HepG2 (cell line): ENCODE measurements around the gene DOK7. TPM values are rescaled to one million over a fixed set of nuclear protein-coding genes. Genes with fewer than 3 reads are reported as not detected.

ENCODE experiments used
- ATAC-seq: fragments of 200-7000 bp; cut with Tn5 transposase; 3 replicates; pipeline ENCODE4 v1.9.1; 2020; ENCODE audit warnings: mild to moderate bottlenecking, moderate library complexity
- BruUV-seq: library from RNA; stranded (reverse); fragments of 400-500 nt; replicated peaks from 2 replicates; lab custom pipeline; 2021; lab: Mats Ljungman, UMichigan
- CTCF ChIA-PET: fragments of 300-600 bp; formaldehyde crosslinking; extraction: SDS; loops from one replicate; lab custom pipeline; 2021; ENCODE audit warnings: low total read pairs, inconsistent platforms, low intra/inter-chr PET ratio; lab: Yijun Ruan, JAX
- POLR2A ChIA-PET: fragments of 350-600 bp; sonication (Branson Sonifier 250); formaldehyde crosslinking; loops from one replicate; lab custom pipeline; 2020; ENCODE audit warnings: antibody characterized with exemption, inconsistent platforms; lab: Yijun Ruan, JAX
- DNase-seq: peaks from one replicate; pipeline ENCODE4 v3.0.0-alpha.2; 2015; ENCODE audit warnings: low spot score
- FAIRE-seq: peaks from 3 replicates; lab custom pipeline; 2011; peaks lifted over from hg19 to GRCh38; lab: Jason Lieb, UNC
- H2AFZ ChIP-seq: one replicate; pipeline ENCODE4 v1.6.1; 2011; ENCODE audit warnings: low read length, inconsistent platforms
- H3K27ac ChIP-seq: fragments of 300-600 bp; 3 replicates; pipeline ENCODE4 v1.8.0; 2011; ENCODE audit warnings: mixed run types, mild to moderate bottlenecking, mixed read lengths, low read length, inconsistent platforms; ENCODE audit not compliant: insufficient read depth; ENCODE audit errors: extremely low read length
- H3K27me3 ChIP-seq, 2 experiments: fragments of 200-600 bp in 1 of 2; 2 replicates in 1 of 2; 3 replicates in 1 of 2; pipeline versions ENCODE4 v1.6.0 to v1.8.0; 2011; ENCODE audit warnings: low read length in 2 of 2, mild to moderate bottlenecking in 2 of 2, moderate library complexity in 2 of 2, inconsistent platforms in 1 of 2; ENCODE audit not compliant: insufficient read depth in 2 of 2, control insufficient read depth in 1 of 2
- H3K36me3 ChIP-seq, 2 experiments: fragments of 200-600 bp in 1 of 2; replicated peaks in 1 of 2; 2 replicates in 1 of 2; 3 replicates in 1 of 2; pipeline versions ENCODE4 v1.5.1 to v1.8.0; 2011; ENCODE audit warnings: low read length in 2 of 2, inconsistent platforms in 1 of 2; ENCODE audit not compliant: insufficient read depth in 2 of 2, control insufficient read depth in 1 of 2
- H3K4me1 ChIP-seq: 2 replicates; pipeline ENCODE4 v1.5.1; 2012; ENCODE audit warnings: low read length, inconsistent platforms; ENCODE audit not compliant: insufficient read depth
- H3K4me2 ChIP-seq: 2 replicates; pipeline ENCODE4 v1.6.0; 2011; ENCODE audit warnings: low read depth, low read length, inconsistent platforms
- H3K4me3 ChIP-seq, 3 experiments: fragments of 200-600 bp in 1 of 3; sonication (generic), shearing (Covaris generic) in 1 of 3; replicated peaks in 1 of 3; 2 replicates each; pipeline ENCODE4 v1.5.1; 2011 to 2016; ENCODE audit warnings: low read length in 3 of 3, inconsistent platforms in 2 of 3, low read depth in 2 of 3, mild to moderate bottlenecking in 2 of 3, control low read depth in 1 of 3, mixed read lengths in 1 of 3; ENCODE audit not compliant: insufficient read depth in 1 of 3
- H3K79me2 ChIP-seq: one replicate; pipeline ENCODE4 v1.6.1; 2011; ENCODE audit warnings: low read length, inconsistent platforms; ENCODE audit not compliant: insufficient read depth
- H3K9ac ChIP-seq: 2 replicates; pipeline ENCODE4 v1.6.0; 2011; ENCODE audit warnings: mild to moderate bottlenecking, low read depth, low read length, inconsistent platforms; ENCODE audit not compliant: insufficient read depth
- H3K9me3 ChIP-seq: 2 replicates; pipeline ENCODE4 v1.5.1; 2012; ENCODE audit warnings: mild to moderate bottlenecking, low read length
- H4K20me1 ChIP-seq: 2 replicates; pipeline ENCODE4 v1.6.0; 2011; ENCODE audit warnings: inconsistent platforms, mild to moderate bottlenecking, low read length, moderate library complexity; ENCODE audit not compliant: insufficient read depth
- CBX2 ChIP-seq, 2 experiments: fragments of 200-600 bp in 1 of 2; sonication (generic); formaldehyde crosslinking in 1 of 2; IDR thresholded peaks; 2 replicates each; pipeline versions ENCODE4 v1.7.0 to v1.8.1; 2018 to 2022; ENCODE audit warnings: low read depth in 2 of 2, low read length in 1 of 2, mild to moderate bottlenecking in 1 of 2, missing genetic modification reagents in 1 of 2
- NFRKB ChIP-seq: fragments of 450-650 bp; IDR thresholded peaks from 2 replicates; pipeline ENCODE4 v1.6.1; 2017
- RXRB ChIP-seq: IDR thresholded peaks from 2 replicates; pipeline ENCODE4 v1.6.1; 2016; ENCODE audit warnings: borderline replicate concordance, missing genetic modification reagents, missing compliant biosample characterization
- YY1 ChIP-seq: IDR thresholded peaks from 2 replicates; pipeline ENCODE4 v1.6.1; 2011; ENCODE audit warnings: low read length, low read depth, moderate library complexity, mild to moderate bottlenecking; ENCODE audit not compliant: insufficient read depth, insufficient replicate concordance
- ZNF343 ChIP-seq: sonication (generic); formaldehyde crosslinking; IDR thresholded peaks from 2 replicates; pipeline ENCODE4 v1.4.0; 2020; ENCODE audit warnings: mild to moderate bottlenecking, missing genetic modification reagents
- WGBS: methylation state at CpG from one replicate; pipeline ENCODE4 v1.1.6; 2017; ENCODE audit warnings: low lambda C conversion rate; 5-methylcytosine and 5-hydroxymethylcytosine counted together
- in situ Hi-C: cut with HindIII; loops from 2 replicates; pipeline ENCODE4 v1.10.0; 2017; ENCODE audit warnings: low pct_unique_long_range_greater_than_20kb; ENCODE audit not compliant: extremely low pct_ligation_motif_present
- intact Hi-C: fragments of 100-400 bp; cut with micrococcal nuclease; formaldehyde crosslinking; loops from one replicate; pipeline ENCODE4 v1.10.0; 2022; ENCODE audit not compliant: unreplicated experiment
- polyA plus RNA-seq, 8 experiments: library from polyadenylated mRNA; depleted of rRNA in 3 of 8; stranded (reverse) in 7 of 8; unstranded in 1 of 8; fragments of >200 nt; fragmentation: Illumina TruSeq in 4 of 8; extraction: Trizol in 4 of 8; gene quantifications; 2 replicates each; pipeline versions ENCODE4 v1.2.1 to v1.2.3, GENCODE V29; 2011 to 2016; ENCODE audit warnings: low read depth in 4 of 8, missing spikeins in 1 of 8, mixed read lengths in 1 of 8; ENCODE audit not compliant: insufficient read depth in 1 of 8
- total RNA-seq, 5 experiments: library from RNA; depleted of rRNA; stranded (reverse); fragments of >200 nt; fragmentation: Illumina TruSeq; extraction: Trizol; gene quantifications; 2 replicates each; pipeline ENCODE4 v1.2.3, GENCODE V29; 2016; ENCODE audit warnings: low read depth in 1 of 5
- TF ChIP-seq, protein P1 (sequence below): sonication (generic); formaldehyde crosslinking; IDR thresholded peaks from 2 replicates; pipeline ENCODE4 v1.8.1; 2022; ENCODE audit warnings: mild to moderate bottlenecking, missing genetic modification reagents
- TF ChIP-seq, protein P2 (sequence below): sonication (generic); formaldehyde crosslinking; IDR thresholded peaks from 2 replicates; pipeline ENCODE4 v1.4.0; 2020; ENCODE audit warnings: missing genetic modification reagents, low read depth, mild to moderate bottlenecking, borderline replicate concordance
- TF ChIP-seq, protein P3 (sequence below): sonication (generic); formaldehyde crosslinking; IDR thresholded peaks from 2 replicates; pipeline ENCODE4 v1.9.0; 2021; ENCODE audit warnings: missing genetic modification reagents, mild to moderate bottlenecking, borderline replicate concordance
- TF ChIP-seq, protein P4 (sequence below): sonication (generic); formaldehyde crosslinking; conservative IDR thresholded peaks from 2 replicates; pipeline ENCODE4 v1.4.0; 2020; ENCODE audit warnings: missing genetic modification reagents

The DOK7 gene
- total and polyA plus RNA-seq, 2 of the 13 experiments (the other 11 are each of a cell fraction or from before 2014, with no cell fraction given) = 0.03 to 0.07 TPM

DNA sequence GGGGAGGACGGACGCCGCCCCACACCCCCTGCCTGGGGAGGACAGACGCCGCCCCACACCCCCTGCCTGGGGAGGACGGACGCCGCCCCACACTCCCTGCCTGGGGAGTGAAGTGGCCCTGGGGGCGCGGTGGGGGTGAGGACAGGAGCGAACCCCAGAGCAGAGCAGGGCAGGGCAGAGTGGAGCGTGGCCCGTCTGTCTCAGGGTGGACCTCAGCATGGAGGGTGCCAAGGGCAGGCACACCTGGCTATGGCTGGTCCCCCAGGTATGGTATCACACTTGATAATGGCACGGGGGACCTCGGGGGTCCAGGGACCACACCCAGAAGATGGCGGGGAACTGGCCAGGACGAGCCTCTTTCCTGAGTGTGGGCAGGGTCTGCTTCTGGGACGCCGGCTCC, 59.5 kb downstream of the DOK7 start:
- no TSS peak for BruUV-seq
- Histone ChIP-seq H3K27me3 (no peaks in the 10 kb centered on the region), H3K36me3 (peaks cover 43 to 66% of the 10 kb centered on the region in 2 experiments), H3K4me2 (no peak overlapping the region), H3K4me1 (no peaks in the 10 kb centered on the region), H2AFZ (no peak overlapping the region), H3K4me3 (no peak overlapping the region), H4K20me1 (no peaks in the 10 kb centered on the region), H3K9ac (no peak overlapping the region), H3K79me2 (peaks cover 3% of the 10 kb centered on the region), H3K9me3 (no peaks in the 10 kb centered on the region), H3K27ac (no peak overlapping the region)
- intact Hi-C loops (no loop called here), in situ Hi-C loops (no loop called here)
- DNase-seq (no peak), FAIRE-seq (no peak), ATAC-seq (no peak)
- ChIA-PET POLR2A (no interaction called here), CTCF (no interaction called here)
- TF ChIP-seq NFRKB (no peak), ZNF343 (CRISPR knock-in tag) (no peak), CBX2 (IDR thresholded peaks at IDR 0.05; ENCODE audit: low read depth, low read length) (no peak), CBX2 (CRISPR knock-in tag; IDR thresholded peaks at IDR 0.05; ENCODE audit: low read depth) (no peak), RXRB (no peak), YY1 (no peak)
- TF ChIP-seq, protein P1, sequence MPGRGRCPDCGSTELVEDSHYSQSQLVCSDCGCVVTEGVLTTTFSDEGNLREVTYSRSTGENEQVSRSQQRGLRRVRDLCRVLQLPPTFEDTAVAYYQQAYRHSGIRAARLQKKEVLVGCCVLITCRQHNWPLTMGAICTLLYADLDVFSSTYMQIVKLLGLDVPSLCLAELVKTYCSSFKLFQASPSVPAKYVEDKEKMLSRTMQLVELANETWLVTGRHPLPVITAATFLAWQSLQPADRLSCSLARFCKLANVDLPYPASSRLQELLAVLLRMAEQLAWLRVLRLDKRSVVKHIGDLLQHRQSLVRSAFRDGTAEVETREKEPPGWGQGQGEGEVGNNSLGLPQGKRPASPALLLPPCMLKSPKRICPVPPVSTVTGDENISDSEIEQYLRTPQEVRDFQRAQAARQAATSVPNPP = no peak
- TF ChIP-seq, protein P2, sequence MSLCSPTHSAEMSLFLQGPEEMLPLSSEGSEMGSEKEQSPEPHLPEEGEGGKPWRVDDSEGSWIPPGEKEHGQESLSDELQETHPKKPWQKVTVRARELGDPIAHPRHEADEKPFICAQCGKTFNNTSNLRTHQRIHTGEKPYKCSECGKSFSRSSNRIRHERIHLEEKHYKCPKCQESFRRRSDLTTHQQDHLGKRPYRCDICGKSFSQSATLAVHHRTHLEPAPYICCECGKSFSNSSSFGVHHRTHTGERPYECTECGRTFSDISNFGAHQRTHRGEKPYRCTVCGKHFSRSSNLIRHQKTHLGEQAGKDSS (CRISPR knock-in tag) = no peak
- TF ChIP-seq, protein P3, sequence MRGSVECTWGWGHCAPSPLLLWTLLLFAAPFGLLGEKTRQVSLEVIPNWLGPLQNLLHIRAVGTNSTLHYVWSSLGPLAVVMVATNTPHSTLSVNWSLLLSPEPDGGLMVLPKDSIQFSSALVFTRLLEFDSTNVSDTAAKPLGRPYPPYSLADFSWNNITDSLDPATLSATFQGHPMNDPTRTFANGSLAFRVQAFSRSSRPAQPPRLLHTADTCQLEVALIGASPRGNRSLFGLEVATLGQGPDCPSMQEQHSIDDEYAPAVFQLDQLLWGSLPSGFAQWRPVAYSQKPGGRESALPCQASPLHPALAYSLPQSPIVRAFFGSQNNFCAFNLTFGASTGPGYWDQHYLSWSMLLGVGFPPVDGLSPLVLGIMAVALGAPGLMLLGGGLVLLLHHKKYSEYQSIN (CRISPR knock-in tag) = no peak
- TF ChIP-seq, protein P4, sequence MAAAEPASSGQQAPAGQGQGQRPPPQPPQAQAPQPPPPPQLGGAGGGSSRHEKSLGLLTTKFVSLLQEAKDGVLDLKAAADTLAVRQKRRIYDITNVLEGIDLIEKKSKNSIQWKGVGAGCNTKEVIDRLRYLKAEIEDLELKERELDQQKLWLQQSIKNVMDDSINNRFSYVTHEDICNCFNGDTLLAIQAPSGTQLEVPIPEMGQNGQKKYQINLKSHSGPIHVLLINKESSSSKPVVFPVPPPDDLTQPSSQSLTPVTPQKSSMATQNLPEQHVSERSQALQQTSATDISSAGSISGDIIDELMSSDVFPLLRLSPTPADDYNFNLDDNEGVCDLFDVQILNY (CRISPR knock-in tag) = no peak
- WGBS = no CpG with 5 or more reads among the region's 19 CpGs
